Endothelial cell of umbilical vein (primary cell): ENCODE results near the gene CD84. TPM values are rescaled to one million over a fixed set of nuclear protein-coding genes. Genes with fewer than 3 reads are reported as not detected.
"Not testable (repeated sequence)": the region's sequence is repeated elsewhere in the genome, so short reads cannot be mapped to it uniquely, and the experiment has no call there.

ENCODE experiments used
- BruUV-seq: library from RNA; stranded (reverse); fragments of 400-500 nt; replicated peaks from 2 replicates; lab custom pipeline; 2021; lab: Mats Ljungman, UMichigan
- CTCF ChIA-PET: fragments of 300-600, 350-600 bp; sonication (Branson Sonifier 250); formaldehyde crosslinking; loops from one replicate; lab custom pipeline; 2021; ENCODE audit warnings: antibody characterized with exemption, inconsistent platforms; lab: Charles Lee
- POLR2A ChIA-PET: fragments of 300-600, 350-600 bp; sonication (Branson Sonifier 250); formaldehyde crosslinking; loops from one replicate; lab custom pipeline; 2021; ENCODE audit warnings: antibody characterized with exemption, inconsistent platforms; lab: Charles Lee
- DNase-seq: peaks from one replicate; pipeline ENCODE4 v3.0.0-alpha.2; 2011; ENCODE audit warnings: low read depth, low spot score
- FAIRE-seq: peaks from 2 replicates; lab custom pipeline; 2011; peaks lifted over from hg19 to GRCh38; lab: Jason Lieb, UNC
- H2AFZ ChIP-seq: 2 replicates; pipeline ENCODE4 v1.6.0; 2012; ENCODE audit warnings: low read depth, low read length, control low read depth, inconsistent platforms
- H3K27ac ChIP-seq: 2 replicates; pipeline ENCODE4 v1.5.1; 2011; ENCODE audit warnings: low read depth, mild to moderate bottlenecking, control low read depth, low read length, moderate library complexity; ENCODE audit not compliant: insufficient read depth
- H3K27me3 ChIP-seq, 2 experiments: 2 replicates each; pipeline versions ENCODE4 v1.6.0 to v1.6.1; 2011; ENCODE audit warnings: low read length in 2 of 2, mixed read lengths in 1 of 2; ENCODE audit not compliant: control insufficient read depth in 2 of 2, insufficient read depth in 2 of 2
- H3K36me3 ChIP-seq, 2 experiments: 2 replicates in 1 of 2; 3 replicates in 1 of 2; pipeline ENCODE4 v1.5.1; 2011; ENCODE audit warnings: low read length in 2 of 2, mild to moderate bottlenecking in 1 of 2, moderate library complexity in 1 of 2; ENCODE audit not compliant: control insufficient read depth in 2 of 2, insufficient read depth in 2 of 2; ENCODE audit errors: extremely low read depth in 1 of 2
- H3K4me1 ChIP-seq: 3 replicates; pipeline ENCODE4 v1.5.1; 2011; ENCODE audit warnings: mild to moderate bottlenecking, low read length; ENCODE audit not compliant: control insufficient read depth, insufficient read depth; ENCODE audit errors: extremely low read depth
- H3K4me2 ChIP-seq: 2 replicates; pipeline ENCODE4 v1.6.1; 2011; ENCODE audit warnings: low read length, control low read depth, mixed read lengths; ENCODE audit not compliant: insufficient read depth
- H3K4me3 ChIP-seq, 3 experiments: fragments of 200-600 bp in 1 of 3; sonication (generic), shearing (Covaris generic) in 1 of 3; replicated peaks in 1 of 3; 2 replicates each; pipeline ENCODE4 v1.5.1; 2011 to 2016; ENCODE audit warnings: control low read depth in 3 of 3, low read length in 3 of 3, mild to moderate bottlenecking in 2 of 3, inconsistent platforms in 1 of 3, low read depth in 1 of 3, moderate library complexity in 1 of 3; ENCODE audit not compliant: insufficient read depth in 1 of 3
- H3K79me2 ChIP-seq: 2 replicates; pipeline ENCODE4 v1.6.0; 2012; ENCODE audit warnings: low read length, inconsistent platforms; ENCODE audit not compliant: control insufficient read depth, insufficient read depth
- H3K9ac ChIP-seq: replicated peaks from 2 replicates; pipeline ENCODE3; 2011; ENCODE audit warnings: low read length, control low read depth; ENCODE audit not compliant: insufficient read depth; ENCODE audit errors: extremely low read depth
- H3K9me1 ChIP-seq: replicated peaks from 3 replicates; pipeline ENCODE4 v1.6.0; 2011; ENCODE audit warnings: mild to moderate bottlenecking, low read length; ENCODE audit not compliant: control insufficient read depth, insufficient read depth; ENCODE audit errors: extremely low read depth
- H3K9me3 ChIP-seq: replicated peaks from 2 replicates; pipeline ENCODE4 v1.5.1; 2012; ENCODE audit warnings: low read length, inconsistent platforms; ENCODE audit not compliant: control insufficient read depth, insufficient read depth
- H4K20me1 ChIP-seq: replicated peaks from 2 replicates; pipeline ENCODE3; 2011; ENCODE audit warnings: mild to moderate bottlenecking, low read length; ENCODE audit not compliant: control insufficient read depth, insufficient read depth; ENCODE audit errors: extremely low read depth
- dilution Hi-C: fragments of 300-500 bp; cut with MboI; formaldehyde crosslinking; loops from one replicate; pipeline ENCODE4 v1.15.0; 2019; ENCODE audit warnings: low sequenced_read_pairs; ENCODE audit not compliant: extremely low pct_ligation_motif_present
- intact Hi-C: fragments of 100-400 bp; cut with micrococcal nuclease; formaldehyde crosslinking; loops from one replicate; pipeline ENCODE4 v1.10.0; 2022
- polyA plus RNA-seq, 4 experiments: library from polyadenylated mRNA; depleted of rRNA in 3 of 4; stranded (reverse) in 3 of 4; unstranded in 1 of 4; fragments of >200 nt; gene quantifications; 2 replicates each; pipeline versions ENCODE4 v1.2.1 to v1.2.3, GENCODE V29; 2011 to 2012; ENCODE audit warnings: missing spikeins in 1 of 4
- total RNA-seq: library from RNA; stranded (reverse); gene quantifications from 2 replicates; pipeline ENCODE4 v1.2.3, GENCODE V29; 2021

CD84 gene
- total and polyA plus RNA-seq, 2 donors (not counting 3 experiments of a cell fraction or from before 2014, with no cell fraction given) = not detected

- H4K20me1 ChIP-seq, H2AFZ ChIP-seq, CTCF ChIA-PET, H3K27me3 ChIP-seq, H3K9ac ChIP-seq, H3K36me3 ChIP-seq, H3K4me2 ChIP-seq, H3K4me1 ChIP-seq, dilution Hi-C loops, intact Hi-C loops, DNase-seq, H3K27ac ChIP-seq, POLR2A ChIA-PET, H3K9me1 ChIP-seq, FAIRE-seq, H3K4me3 ChIP-seq, BruUV-seq, H3K79me2 ChIP-seq, H3K9me3 ChIP-seq: not testable (repeated sequence)
Measured at GRCh38 chr1:160531809-160532556, 47.3 kb downstream of the CD84 start.

- H3K27me3 ChIP-seq, H3K4me1 ChIP-seq, intact Hi-C loops, H4K20me1 ChIP-seq, BruUV-seq, H3K4me2 ChIP-seq, POLR2A ChIA-PET, H3K9me1 ChIP-seq, H3K79me2 ChIP-seq, H3K9ac ChIP-seq, H2AFZ ChIP-seq, DNase-seq, dilution Hi-C loops, H3K36me3 ChIP-seq, H3K27ac ChIP-seq, H3K4me3 ChIP-seq, CTCF ChIA-PET, H3K9me3 ChIP-seq, FAIRE-seq: not testable (repeated sequence)
Measured at GRCh38 chr1:160529401-160529952, 49.8 kb downstream of the CD84 start.

GRCh38 chr1:160523789-160524188 is 55.5 kb downstream of the CD84 start:
- BruUV-seq, CTCF ChIA-PET, DNase-seq, FAIRE-seq, H3K9ac ChIP-seq, H3K27ac ChIP-seq, H3K79me2 ChIP-seq, H3K27me3 ChIP-seq, POLR2A ChIA-PET, H3K4me1 ChIP-seq, H3K9me3 ChIP-seq, H3K4me3 ChIP-seq, H3K36me3 ChIP-seq, H4K20me1 ChIP-seq, H2AFZ ChIP-seq, intact Hi-C loops, dilution Hi-C loops, H3K9me1 ChIP-seq, H3K4me2 ChIP-seq: not testable (repeated sequence)
